A673 (cell line): ENCODE data around the gene CDKN3.

Source experiments
- CTCF ChIP-seq: fragments of 300-800, 200-600 bp; sonication (generic); conservative IDR thresholded peaks from 2 replicates; pipeline ENCODE4 v1.5.1; 2017; ENCODE audit warnings: low read depth, mild to moderate bottlenecking, antibody characterized with exemption, low read length, moderate library complexity, mixed read lengths
- EZH2 ChIP-seq: fragments of 200-600 bp; sonication (generic); IDR thresholded peaks from 2 replicates; pipeline ENCODE4 v1.6.1; 2017; ENCODE audit warnings: borderline replicate concordance, low read depth, mild to moderate bottlenecking, mixed read lengths, antibody characterized with exemption, low read length; ENCODE audit not compliant: poor library complexity, severe bottlenecking

DNA sequence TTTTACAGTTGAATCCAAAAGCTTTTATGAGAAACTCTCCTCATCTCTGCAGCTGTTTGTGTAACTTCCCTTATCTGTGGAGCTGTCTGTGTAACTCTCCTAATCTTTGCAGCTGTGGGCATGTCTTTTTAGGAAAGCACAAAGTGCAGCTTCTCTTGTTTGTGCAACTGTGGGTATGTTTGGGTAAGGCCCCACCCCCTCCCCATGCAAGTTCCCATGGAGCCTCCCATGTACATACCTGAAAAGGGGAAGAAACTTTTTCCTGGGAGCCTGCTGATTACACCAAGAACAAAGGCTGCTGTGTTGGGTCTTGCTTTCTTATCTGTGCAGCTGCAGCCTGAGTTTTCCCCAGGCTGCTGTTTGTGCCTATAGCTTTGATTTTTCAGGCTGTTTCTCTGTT, 42.7 kb upstream of the CDKN3 start:
- no peak for TF ChIP-seq CTCF
- no peak for TF ChIP-seq EZH2
